GM20000 (cell line): ENCODE results near the gene SLX4IP.

Experiments used
- DNase-seq: peaks from one replicate; pipeline ENCODE4 v3.0.0; 2012; ENCODE audit warnings: low spot score
- TF ChIP-seq, protein P1 (sequence below): IDR thresholded peaks from 2 replicates; pipeline ENCODE4 v1.5.1; 2012; ENCODE audit warnings: mild to moderate bottlenecking, control low read depth; ENCODE audit errors: extremely low read depth, missing control alignments

Gene SLX4IP

DNA sequence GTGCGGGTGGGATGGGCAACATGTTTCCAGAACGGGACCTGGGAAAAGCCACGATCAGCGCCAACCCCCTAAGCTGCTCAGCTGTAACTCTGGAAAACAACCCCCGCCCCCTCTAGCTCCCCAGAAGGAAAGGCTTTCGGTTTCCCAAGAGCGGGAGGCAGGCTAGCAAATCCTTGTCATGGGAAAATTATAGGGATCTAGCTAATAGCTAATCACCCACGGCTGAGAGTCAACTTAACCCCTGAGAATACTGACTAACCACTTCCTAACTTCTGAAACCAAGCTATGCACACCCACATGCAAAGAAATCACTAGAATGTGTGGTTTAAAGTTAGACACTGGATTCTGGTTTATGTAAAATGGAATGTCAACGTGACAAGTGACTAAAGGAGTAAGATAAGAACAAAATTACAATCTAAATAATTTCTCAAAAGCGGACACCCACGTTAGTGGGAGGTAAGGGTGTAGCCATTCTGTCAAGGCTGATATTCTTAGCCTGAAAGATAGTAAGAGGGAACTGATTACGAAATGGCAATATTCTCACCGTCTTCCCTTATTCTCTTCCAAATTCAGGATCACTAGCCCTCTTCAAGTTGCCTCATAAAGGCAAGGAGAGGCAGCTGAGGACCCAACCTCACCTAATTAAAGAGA lies 218.6 kb downstream of the SLX4IP start:
- no peak for DNase-seq
- TF ChIP-seq, protein P1, sequence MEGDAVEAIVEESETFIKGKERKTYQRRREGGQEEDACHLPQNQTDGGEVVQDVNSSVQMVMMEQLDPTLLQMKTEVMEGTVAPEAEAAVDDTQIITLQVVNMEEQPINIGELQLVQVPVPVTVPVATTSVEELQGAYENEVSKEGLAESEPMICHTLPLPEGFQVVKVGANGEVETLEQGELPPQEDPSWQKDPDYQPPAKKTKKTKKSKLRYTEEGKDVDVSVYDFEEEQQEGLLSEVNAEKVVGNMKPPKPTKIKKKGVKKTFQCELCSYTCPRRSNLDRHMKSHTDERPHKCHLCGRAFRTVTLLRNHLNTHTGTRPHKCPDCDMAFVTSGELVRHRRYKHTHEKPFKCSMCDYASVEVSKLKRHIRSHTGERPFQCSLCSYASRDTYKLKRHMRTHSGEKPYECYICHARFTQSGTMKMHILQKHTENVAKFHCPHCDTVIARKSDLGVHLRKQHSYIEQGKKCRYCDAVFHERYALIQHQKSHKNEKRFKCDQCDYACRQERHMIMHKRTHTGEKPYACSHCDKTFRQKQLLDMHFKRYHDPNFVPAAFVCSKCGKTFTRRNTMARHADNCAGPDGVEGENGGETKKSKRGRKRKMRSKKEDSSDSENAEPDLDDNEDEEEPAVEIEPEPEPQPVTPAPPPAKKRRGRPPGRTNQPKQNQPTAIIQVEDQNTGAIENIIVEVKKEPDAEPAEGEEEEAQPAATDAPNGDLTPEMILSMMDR: no peak

GRCh38 chr20:10654250-10654610 lies 219.1 kb downstream of the SLX4IP start:
- TF ChIP-seq, protein P1: no peak
- DNase-seq: no peak

GRCh38 chr20:10654630-10655029 lies 219.5 kb downstream of the SLX4IP start:
- TF ChIP-seq, protein P1: no peak
- peak; percentile 37 for DNase-seq

GRCh38 chr20:10655720-10656669 lies 220.9 kb downstream of the SLX4IP start:
- no peak for DNase-seq
- TF ChIP-seq, protein P1: no peak

- no peak for DNase-seq
These were observed 222.3 kb downstream of the SLX4IP start for GRCh38 chr20:10657453-10657852.

DNA sequence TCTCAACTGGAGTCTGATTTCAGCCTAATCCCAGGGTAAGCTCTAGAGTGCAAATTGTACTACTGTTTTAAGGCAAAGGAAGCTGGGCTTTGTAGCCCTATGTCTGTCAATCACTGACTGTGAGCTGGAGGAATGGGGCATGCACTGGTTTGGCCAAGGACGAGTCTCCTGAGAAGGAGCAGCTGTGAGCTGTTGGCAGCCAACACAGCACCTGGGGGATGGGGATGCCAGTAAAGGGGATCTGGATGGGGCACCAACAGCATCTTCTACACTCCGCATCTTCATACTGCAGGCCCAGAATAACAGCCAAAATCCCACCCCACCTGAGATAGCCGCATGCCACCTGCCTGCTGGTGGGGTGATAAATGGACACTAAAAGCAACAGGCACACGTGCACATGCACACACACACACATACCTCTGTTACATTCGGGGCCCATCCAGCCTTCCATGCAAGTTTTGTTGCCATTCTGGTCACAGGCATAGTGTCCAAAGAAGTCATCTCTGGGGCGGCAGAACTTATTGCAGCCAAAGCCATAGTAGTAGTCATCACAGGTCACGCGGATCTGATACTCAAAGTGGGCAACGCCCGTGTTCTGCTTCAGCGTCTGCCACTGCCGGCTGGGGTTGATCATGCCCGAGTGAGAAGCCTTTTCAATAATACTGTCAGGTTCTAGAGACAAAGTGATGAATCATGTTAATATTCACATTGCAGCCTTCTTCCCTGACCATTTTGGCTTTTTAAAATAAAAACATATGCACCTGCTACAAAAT lies 223.1 kb downstream of the SLX4IP start:
- TF ChIP-seq, protein P1: no peak

More at GRCh38 chr20:10657453-10657852, 222.3 kb downstream of the SLX4IP start:
- TF ChIP-seq, protein P1: no peak

More for the DNA sequence above, 223.1 kb downstream of the SLX4IP start:
- DNase-seq: no peak
